HG03066 (cell line): Measurements from ENCODE around the gene FAM98B.
A peak's percentile ranks its signal among the peaks of the same experiment; 100 is the strongest.
"Not testable (repeated sequence)": the region's sequence is repeated elsewhere in the genome, so short reads cannot be mapped to it uniquely, and the experiment has no call there.

Experiments used
- ATAC-seq: cut with Tn5 transposase; IDR thresholded peaks from one replicate; pipeline ENCODE4 v1.9.1; 2021; ENCODE audit warnings: low read depth; ENCODE audit not compliant: unreplicated experiment

Gene FAM98B

GRCh38 chr15:38453971-38454695 is at the start of gene FAM98B:
Gene FAM98B, plus strand, starts transcription at chr15:38454127. Its CDS starts 35 bp downstream, at chr15:38454162.
- ATAC-seq = peak; percentile 93

- no peak for ATAC-seq
Observed at GRCh38 chr15:38406436-38406835, 47.5 kb upstream of the FAM98B start.

GRCh38 chr15:38408576-38408975 is 45.4 kb upstream of the FAM98B start:
- ATAC-seq = no peak

- no peak for ATAC-seq
Observed at GRCh38 chr15:38411902-38412301, 42.0 kb upstream of the FAM98B start.

GRCh38 chr15:38412466-38412865 is 41.5 kb upstream of the FAM98B start:
- no peak for ATAC-seq

GRCh38 chr15:38414357-38414756 is 39.6 kb upstream of the FAM98B start:
- ATAC-seq = no peak

GRCh38 chr15:38421069-38421690 is 32.7 kb upstream of the FAM98B start:
- no peak for ATAC-seq

- ATAC-seq = peak; percentile 67
Observed at GRCh38 chr15:38424101-38424552, 29.8 kb upstream of the FAM98B start.

- no peak for ATAC-seq
Observed at GRCh38 chr15:38425269-38425668, 28.7 kb upstream of the FAM98B start.

GRCh38 chr15:38427380-38427779 is 26.5 kb upstream of the FAM98B start:
- no peak for ATAC-seq

- no peak for ATAC-seq
Observed at GRCh38 chr15:38430106-38430760, 23.7 kb upstream of the FAM98B start.

GRCh38 chr15:38436993-38437392 is 16.9 kb upstream of the FAM98B start:
- no peak for ATAC-seq

- ATAC-seq = not testable (repeated sequence)
Observed at GRCh38 chr15:38437603-38438002, 16.3 kb upstream of the FAM98B start.

- ATAC-seq = no peak
Observed at GRCh38 chr15:38438031-38438986, 15.6 kb upstream of the FAM98B start.

GRCh38 chr15:38440353-38441129 is 13.4 kb upstream of the FAM98B start:
- ATAC-seq = peak; percentile 75

- ATAC-seq = no peak
Observed at GRCh38 chr15:38441130-38441519, 12.8 kb upstream of the FAM98B start.

GRCh38 chr15:38454696-38455090 is 766 bp downstream of the FAM98B start:
- ATAC-seq = no peak

- no peak for ATAC-seq
Observed at GRCh38 chr15:38455092-38455491, 1.2 kb downstream of the FAM98B start.

GRCh38 chr15:38458646-38459045 is 4.7 kb downstream of the FAM98B start:
- no peak for ATAC-seq

GRCh38 chr15:38459480-38459879 is 5.6 kb downstream of the FAM98B start:
- ATAC-seq = no peak
